Upper lobe of left lung (tissue), 6 donors: ENCODE measurements around the gene HIGD1C. TPM values are rescaled to one million over a fixed set of nuclear protein-coding genes. Genes with fewer than 3 reads are reported as not detected.
A peak's percentile ranks its signal among the peaks of the same experiment; 100 is the strongest.

Source experiments
- ATAC-seq, 2 donors: fragments of 200-7000 bp; cut with Tn5 transposase; one replicate each; pipeline ENCODE4 v1.9.1; 2022; ENCODE audit warnings: mild to moderate bottlenecking in 2 of 2, moderate library complexity in 2 of 2; ENCODE audit not compliant: low FRiP score in 2 of 2
- DNase-seq, 2 donors: peaks; one replicate each; pipeline ENCODE4 v3.0.0-alpha.2; 2019 to 2020
- H3K27ac ChIP-seq, 4 donors: fragments of 200-600 bp; sonication (generic); one replicate each; pipeline ENCODE4 v1.5.1; 2016 to 2019
- H3K27me3 ChIP-seq, 4 donors: fragments of 200-600 bp; sonication (generic); one replicate each; pipeline ENCODE4 v1.5.1; 2017 to 2019
- H3K36me3 ChIP-seq, 4 donors: fragments of 200-600 bp; sonication (generic); one replicate each; pipeline ENCODE4 v1.5.1; 2016 to 2019
- H3K4me1 ChIP-seq, 4 donors: fragments of 200-600 bp; sonication (generic); one replicate each; pipeline ENCODE4 v1.5.1; 2018 to 2019
- H3K4me3 ChIP-seq, 4 donors: fragments of 200-600 bp; sonication (generic); one replicate each; pipeline ENCODE4 v1.5.1; 2017 to 2019; ENCODE audit warnings: mild to moderate bottlenecking in 2 of 4, moderate library complexity in 1 of 4
- H3K9me3 ChIP-seq, 4 donors: fragments of 200-600 bp; sonication (generic); one replicate each; pipeline ENCODE4 v1.5.1; 2018 to 2019
- CTCF ChIP-seq, 6 experiments: fragments of 450-650 bp in 4 of 6; fragments of 200-600 bp in 2 of 6; sonication (generic) in 2 of 6; IDR thresholded peaks; one replicate each; pipeline ENCODE4 v1.5.1; 2016 to 2019; ENCODE audit warnings: antibody characterized with exemption in 6 of 6
- EP300 ChIP-seq, 4 donors: sonication (generic); formaldehyde crosslinking; IDR thresholded peaks; one replicate each; pipeline ENCODE4 v1.5.1; 2017; ENCODE audit warnings: antibody characterized with exemption in 4 of 4, control low read depth in 2 of 4
- POLR2A ChIP-seq, 4 donors: fragments of 450-650 bp; IDR thresholded peaks; one replicate each; pipeline ENCODE4 v1.5.1; 2016 to 2017; ENCODE audit warnings: antibody characterized with exemption in 4 of 4, mild to moderate bottlenecking in 2 of 4
- POLR2AphosphoS5 ChIP-seq, 2 donors: sonication (generic); formaldehyde crosslinking; IDR thresholded peaks; one replicate each; pipeline ENCODE4 v1.5.1; 2017; ENCODE audit warnings: antibody characterized with exemption in 2 of 2
- WGBS, 2 donors: methylation state at CpG; one replicate each; pipeline ENCODE4 v1.1.5; 2017 to 2018; 5-methylcytosine and 5-hydroxymethylcytosine counted together
- total RNA-seq, 6 donors: library from RNA; depleted of rRNA in 4 of 6; stranded (reverse); fragments of >200 nt in 4 of 6; gene quantifications; one replicate each; pipeline versions ENCODE4 v1.1.0 to v1.2.1, GENCODE V29; 2016 to 2021
- donor health status: DM: no; HTN: no; CAD: no; lungs with moderate emphysema.
- donor health status: DM: no; HTN: yes; CAD: no; lungs with severe emphysema.

HIGD1C gene
- total RNA-seq, 6 donors from 2014 or later: not detected

GRCh38 chr12:50932787-50933280 is 19.5 kb upstream of the HIGD1C start:
- H3K27me3 ChIP-seq: no peaks in the 10 kb centered on the region
- DNase-seq: no peak
- TF ChIP-seq POLR2AphosphoS5 (IDR thresholded peaks at IDR 0.05) (no peak), CTCF (IDR thresholded peaks at IDR 0.05) (no peak), POLR2A (IDR thresholded peaks at IDR 0.05) (no peak), EP300 (IDR thresholded peaks at IDR 0.05) (no peak)
- WGBS, 2 donors: 73 to 75% methylated on average over 2 of the region's 2 CpGs
- peaks cover 0 to 7% (median 3%) of the 10 kb centered on the region in 4 donors for H3K9me3 ChIP-seq
- peak overlapping the region in 3 of 4 donors; percentile 75 to 79 (median 78) for H3K27ac ChIP-seq
- peaks cover 19 to 86% (median 54%) of the 10 kb centered on the region in 4 donors for H3K4me1 ChIP-seq
- no peak for ATAC-seq
- no peak overlapping the region for H3K4me3 ChIP-seq
- H3K36me3 ChIP-seq: peaks cover 7 to 21% (median 16%) of the 10 kb centered on the region in 4 donors

GRCh38 chr12:50933459-50934124 is 18.8 kb upstream of the HIGD1C start:
- no peak for ATAC-seq
- 80 to 88% methylated on average over 2 of the region's 2 CpGs for WGBS, 2 donors
- peaks cover 0 to 9% (median 4%) of the 10 kb centered on the region in 4 donors for H3K9me3 ChIP-seq
- peak overlapping the region; percentile 63 to 79 (median 76) for H3K27ac ChIP-seq
- H3K4me1 ChIP-seq: peaks cover 19 to 78% (median 48%) of the 10 kb centered on the region in 4 donors
- no peaks in the 10 kb centered on the region for H3K27me3 ChIP-seq
- H3K36me3 ChIP-seq: peaks cover 7 to 21% (median 16%) of the 10 kb centered on the region in 4 donors
- TF ChIP-seq POLR2A (IDR thresholded peaks at IDR 0.05): no peak
- TF ChIP-seq POLR2AphosphoS5 (IDR thresholded peaks at IDR 0.05): no peak
- TF ChIP-seq EP300 (IDR thresholded peaks at IDR 0.05): no peak
- no peak for TF ChIP-seq CTCF (IDR thresholded peaks at IDR 0.05)
- no peak overlapping the region for H3K4me3 ChIP-seq
- DNase-seq: no peak

GRCh38 chr12:50934371-50934851 is 17.9 kb upstream of the HIGD1C start:
- TF ChIP-seq POLR2A (IDR thresholded peaks at IDR 0.05) (no peak), EP300 (IDR thresholded peaks at IDR 0.05) (no peak), CTCF (IDR thresholded peaks at IDR 0.05) (no peak), POLR2AphosphoS5 (IDR thresholded peaks at IDR 0.05) (no peak)
- whole genome bisulfite sequencing, 2 donors: 24 to 46% methylated on average over 3 of the region's 3 CpGs
- Histone ChIP-seq H3K4me1 (peaks cover 19 to 70% (median 45%) of the 10 kb centered on the region in 4 donors), H3K27ac (peak overlapping the region; percentile 63 to 79 (median 76)), H3K36me3 (peaks cover 7 to 21% (median 16%) of the 10 kb centered on the region in 4 donors), H3K27me3 (no peaks in the 10 kb centered on the region), H3K4me3 (no peak overlapping the region), H3K9me3 (peaks cover 0 to 9% (median 4%) of the 10 kb centered on the region in 4 donors)
- DNase-seq (no peak), ATAC-seq (peak; percentile 9 to 71)

- peaks cover 7 to 18% (median 13%) of the 10 kb centered on the region in 4 donors for H3K36me3 ChIP-seq
- no peak for DNase-seq
- H3K27ac ChIP-seq: peak overlapping the region; percentile 63 to 79 (median 76)
- H3K27me3 ChIP-seq: no peaks in the 10 kb centered on the region
- WGBS, 2 donors: 49 to 57% methylated on average over 6 of the region's 6 CpGs
- peak; percentile 63 to 79 for ATAC-seq
- H3K9me3 ChIP-seq: peaks cover 0 to 9% (median 4%) of the 10 kb centered on the region in 4 donors
- TF ChIP-seq EP300 (IDR thresholded peaks at IDR 0.05) (no peak), POLR2AphosphoS5 (IDR thresholded peaks at IDR 0.05) (no peak), CTCF (IDR thresholded peaks at IDR 0.05) (no peak), POLR2A (IDR thresholded peaks at IDR 0.05) (no peak)
- H3K4me3 ChIP-seq: no peak overlapping the region
- peaks cover 19 to 62% (median 45%) of the 10 kb centered on the region in 4 donors for H3K4me1 ChIP-seq
These were observed 17.1 kb upstream of the HIGD1C start for GRCh38 chr12:50934981-50935807.
